NCI-H187 (cell line): Measurements from ENCODE around the gene CSF1.
"Not testable (repeated sequence)": the region's sequence is repeated elsewhere in the genome, so short reads cannot be mapped to it uniquely, and the experiment has no call there.

ENCODE experiments used
- DNase-seq, 2 experiments: peaks; one replicate each; lab custom pipeline; 2025; lab: John Stamatoyannopoulos, UW

CSF1 gene

GRCh38 chr1:109902204-109902985, 8.3 kb upstream of the CSF1 start:
- DNase-seq: no peak

DNA sequence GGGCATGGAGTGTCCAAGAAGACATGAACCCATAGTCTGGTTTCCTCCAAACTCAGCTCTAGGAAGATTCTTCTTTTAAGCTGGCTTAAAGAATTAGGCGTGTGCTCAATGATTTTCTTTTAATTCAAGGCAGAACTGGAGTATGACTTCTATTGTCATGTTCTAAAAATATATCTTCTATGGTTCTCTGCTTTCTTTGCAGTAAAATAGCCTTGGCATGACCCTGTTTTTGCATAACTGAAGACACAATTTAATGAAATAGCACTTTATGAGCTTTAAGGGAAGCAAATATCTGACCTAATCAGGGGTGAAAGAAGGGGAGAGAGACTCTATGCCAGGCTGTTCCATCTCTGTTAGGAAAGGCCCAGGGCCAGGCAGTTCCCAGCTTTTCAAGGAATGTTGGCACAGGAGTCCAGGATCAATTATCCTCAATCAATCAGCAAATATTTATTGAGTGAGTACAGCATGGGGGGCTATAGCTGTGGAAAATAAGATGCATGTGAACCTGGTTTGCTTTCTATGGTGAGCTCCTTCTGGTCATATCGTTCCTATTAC, 7.2 kb upstream of the CSF1 start:
- no peak for DNase-seq

DNA sequence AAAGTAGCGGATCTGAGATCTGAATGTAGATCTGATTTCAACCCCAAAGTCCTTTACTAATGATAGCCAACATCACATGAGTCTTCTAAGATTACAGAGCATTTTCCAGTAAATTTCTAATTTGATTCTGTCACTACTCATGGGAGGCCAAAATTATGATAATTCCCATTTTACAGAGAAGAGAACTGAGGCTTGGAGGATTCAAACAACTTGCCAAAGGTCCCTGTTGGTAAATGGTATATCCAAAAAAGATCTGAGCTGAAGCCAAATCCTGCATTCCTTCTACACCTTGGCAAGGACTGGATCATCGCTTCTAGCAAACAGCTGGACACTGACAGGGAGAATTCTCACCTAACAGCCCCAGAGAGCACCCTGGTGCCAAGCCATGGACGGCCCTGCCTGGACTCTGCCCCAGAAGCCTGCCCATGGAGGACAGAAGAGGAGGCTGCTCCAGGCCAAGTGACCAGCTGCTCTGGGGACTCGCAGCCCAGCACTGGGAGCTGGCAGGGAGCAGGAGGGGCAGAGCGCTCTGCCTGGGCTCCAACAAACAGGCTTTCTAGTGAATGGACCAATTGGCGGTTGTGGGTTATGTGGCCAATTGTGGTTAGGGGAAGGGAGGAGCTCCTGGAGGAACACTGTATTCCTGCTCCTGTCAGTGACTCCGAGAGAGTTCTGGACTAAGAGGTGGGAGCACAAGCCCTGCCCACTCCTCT, 6.4 kb upstream of the CSF1 start:
- DNase-seq: no peak

- no peak for DNase-seq
These were observed 5.2 kb upstream of the CSF1 start for GRCh38 chr1:109905491-109905890.

GRCh38 chr1:109906160-109906838, 4.3 kb upstream of the CSF1 start:
- no peak for DNase-seq

DNA sequence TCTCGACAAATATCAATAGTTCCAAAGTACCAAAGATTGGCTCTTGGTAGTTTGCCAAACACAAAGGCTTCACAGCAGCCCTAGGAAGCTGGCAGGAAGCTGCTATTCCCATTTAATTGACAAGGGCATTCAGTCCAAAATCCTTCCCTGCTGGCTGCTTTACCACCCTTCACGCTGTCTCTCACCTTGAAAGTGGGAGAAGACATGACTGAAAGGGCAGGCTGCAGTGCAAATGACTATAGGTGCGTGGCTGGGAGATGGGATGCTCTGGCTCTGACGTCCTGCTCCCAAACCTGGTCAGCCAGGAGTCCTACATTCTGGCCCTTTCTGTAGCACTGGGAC, 3.8 kb upstream of the CSF1 start:
- no peak for DNase-seq

GRCh38 chr1:109907190-109907774, 3.4 kb upstream of the CSF1 start:
- no peak for DNase-seq

- no peak for DNase-seq
These were observed 1.8 kb upstream of the CSF1 start for GRCh38 chr1:109908836-109909235.

GRCh38 chr1:109909561-109909960, 1.1 kb upstream of the CSF1 start:
- DNase-seq: no peak

- DNase-seq: no peak
These were observed 532 bp downstream of the CSF1 start for GRCh38 chr1:109910963-109911798.

- DNase-seq: no peak
These were observed 1.7 kb downstream of the CSF1 start for GRCh38 chr1:109912214-109912861.

GRCh38 chr1:109912873-109913272, 2.2 kb downstream of the CSF1 start:
- no peak for DNase-seq

DNA sequence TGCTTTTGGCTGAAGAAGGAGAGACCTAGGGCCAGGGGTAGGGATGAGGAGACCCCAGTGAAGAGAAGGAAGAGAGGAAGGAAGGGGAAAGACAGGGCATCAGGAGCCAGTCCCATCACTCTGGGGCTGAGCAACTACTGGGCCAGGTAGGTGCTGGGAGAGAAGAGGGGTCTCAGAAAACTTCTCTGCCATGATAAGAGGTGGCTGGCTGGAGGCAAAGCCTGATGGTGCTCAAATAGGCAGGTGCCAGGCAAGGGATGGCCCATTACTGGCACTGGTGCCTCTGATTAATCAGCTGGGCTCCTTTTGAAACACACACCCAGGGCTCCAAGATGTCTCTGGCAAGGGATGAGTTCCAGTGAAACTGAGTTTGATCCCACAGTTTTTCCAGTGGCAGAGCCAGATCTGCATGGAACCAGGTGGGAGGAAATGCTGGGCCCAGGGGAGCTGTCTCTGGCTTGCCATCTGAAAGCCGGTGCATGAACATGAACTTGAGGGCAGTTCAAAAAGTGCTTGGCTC, 2.8 kb downstream of the CSF1 start:
- DNase-seq: no peak

- no peak for DNase-seq
These were observed 4.1 kb downstream of the CSF1 start for GRCh38 chr1:109914587-109915240.

DNA sequence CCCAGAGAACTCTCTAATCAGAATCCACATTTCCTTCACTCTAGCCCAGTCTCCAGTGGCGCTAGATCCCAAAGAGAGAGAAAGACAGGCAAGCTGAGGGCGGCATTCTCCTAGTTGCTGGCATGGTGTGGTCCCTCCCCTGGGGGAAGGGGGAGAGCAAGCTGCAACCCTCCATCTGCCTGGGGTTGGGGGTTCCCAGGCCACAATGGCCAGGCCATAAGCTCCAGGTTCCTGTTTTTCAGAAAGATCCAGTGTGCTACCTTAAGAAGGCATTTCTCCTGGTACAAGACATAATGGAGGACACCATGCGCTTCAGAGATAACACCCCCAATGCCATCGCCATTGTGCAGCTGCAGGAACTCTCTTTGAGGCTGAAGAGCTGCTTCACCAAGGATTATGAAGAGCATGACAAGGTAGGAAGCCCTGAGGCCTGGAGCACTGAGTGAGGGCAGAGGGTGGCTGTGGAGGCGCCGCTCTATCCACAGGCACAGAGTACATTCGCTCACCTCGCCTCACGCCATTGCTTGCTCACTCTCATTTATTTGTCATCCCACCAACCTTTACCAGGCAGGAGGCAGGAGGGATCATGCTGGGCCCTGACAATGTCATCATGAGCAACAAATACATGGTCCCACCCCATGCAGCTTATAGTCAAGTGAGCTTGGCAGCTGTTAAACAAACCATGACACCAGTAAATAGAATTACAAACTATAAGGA, 6.6 kb downstream of the CSF1 start:
- DNase-seq: no peak

DNA sequence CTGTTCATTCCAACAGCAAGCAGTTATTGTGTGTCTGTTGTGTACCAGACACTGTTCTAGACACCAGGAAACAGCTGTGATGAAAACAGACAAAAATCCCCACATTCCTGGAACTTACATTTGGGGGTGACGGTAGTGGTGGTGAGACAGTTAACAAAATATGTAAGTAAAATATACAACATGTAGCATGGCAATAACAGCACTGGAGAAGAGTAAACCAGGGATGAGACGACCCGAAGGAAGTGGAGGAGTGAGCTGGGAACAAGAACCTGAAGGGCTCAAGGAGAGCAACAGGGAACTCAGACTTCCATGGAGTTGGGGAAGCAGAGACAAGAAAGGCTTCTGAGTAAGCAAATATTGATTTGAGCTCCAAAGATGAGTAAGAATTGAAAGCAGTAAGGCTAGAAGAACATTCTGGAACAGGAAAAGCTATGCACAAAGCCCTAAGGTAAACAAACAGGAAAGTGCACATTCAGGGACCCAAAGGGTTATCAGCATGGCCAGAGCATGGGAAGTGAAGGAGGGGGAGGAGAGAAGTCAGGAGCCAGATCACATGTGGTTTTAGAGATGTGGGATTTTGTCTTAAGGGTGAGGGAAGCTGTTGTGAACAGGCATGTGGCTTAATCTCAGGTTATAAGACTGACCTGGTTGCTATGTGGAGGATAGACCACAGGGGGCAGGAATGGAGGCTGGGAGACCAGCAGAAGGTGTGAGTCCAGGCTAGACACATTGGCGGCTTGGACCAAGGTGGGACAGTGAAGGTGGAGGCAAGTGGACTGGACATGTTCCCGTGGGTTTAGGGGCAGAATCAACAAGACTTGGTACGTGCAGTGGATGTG, 7.3 kb downstream of the CSF1 start:
- no peak for DNase-seq

DNA sequence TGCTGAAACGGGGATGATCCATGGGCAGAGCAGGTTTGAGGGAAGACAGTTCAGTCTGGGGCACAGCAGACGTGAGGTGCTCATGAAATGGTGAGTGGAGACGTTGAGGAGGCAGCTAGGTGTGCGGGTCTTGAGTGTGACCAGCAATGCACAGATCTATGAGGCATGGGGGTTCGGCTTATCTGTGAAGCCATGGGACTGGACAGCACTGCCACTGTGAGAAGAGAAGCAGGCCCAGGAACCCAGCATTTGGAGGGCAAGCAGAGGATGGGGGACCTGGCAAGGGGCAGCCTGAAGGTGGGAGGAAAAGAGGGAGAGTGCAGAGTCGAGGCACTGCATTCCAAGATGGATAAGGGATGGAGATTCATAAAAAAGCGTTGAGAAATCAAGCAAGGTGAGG, 8.0 kb downstream of the CSF1 start:
- no peak for DNase-seq

- no peak for DNase-seq
These were observed 8.7 kb downstream of the CSF1 start for GRCh38 chr1:109919303-109919702.

DNA sequence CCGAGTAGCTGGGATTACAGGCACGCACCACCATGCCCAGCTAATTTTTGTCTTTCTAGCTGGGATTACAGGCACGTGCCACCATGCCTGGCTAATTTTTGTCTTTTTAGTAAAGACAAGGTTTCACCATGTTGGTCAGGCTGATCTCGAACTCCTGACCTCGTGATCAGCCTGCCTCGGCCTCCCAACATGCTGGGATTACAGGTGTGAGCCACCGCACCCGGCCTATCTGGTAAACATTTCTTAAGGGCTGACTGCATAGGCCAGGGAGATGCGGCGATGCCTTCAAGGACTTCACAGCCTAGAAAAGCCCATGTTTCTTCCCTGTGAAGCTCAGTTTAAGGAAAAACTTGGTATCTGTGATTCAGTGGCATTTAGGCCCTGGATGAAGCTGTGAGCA, 9.7 kb downstream of the CSF1 start:
- not testable (repeated sequence) for DNase-seq
